ES-I3 (cell line): ENCODE results near the gene PLEKHG5.
A peak's percentile ranks its signal among the peaks of the same experiment; 100 is the strongest.

Experiments
- H3K36me3 ChIP-seq: 2 replicates; pipeline ENCODE4 v1.6.1; 2013; ENCODE audit warnings: mild to moderate bottlenecking, low read length, control low read depth, moderate library complexity; ENCODE audit not compliant: insufficient read depth
- H3K4me1 ChIP-seq: 2 replicates; pipeline ENCODE4 v1.6.1; 2013; ENCODE audit warnings: mild to moderate bottlenecking, control low read depth, low read length; ENCODE audit not compliant: insufficient read depth
- H3K9ac ChIP-seq: 2 replicates; pipeline ENCODE4 v1.6.1; 2013; ENCODE audit warnings: low read depth, mild to moderate bottlenecking, low read length, moderate library complexity
- H3K9me3 ChIP-seq: 2 replicates; pipeline ENCODE4 v1.6.1; 2013; ENCODE audit warnings: mild to moderate bottlenecking, low read length, moderate library complexity; ENCODE audit not compliant: control insufficient read depth, insufficient read depth

PLEKHG5 gene

GRCh38 chr1:6491480-6491962, at the start of gene PLEKHG5:
Gene PLEKHG5 (minus strand): TSS chr1:6491667. CDS start chr1:6477571, 14,096 bp downstream.
- Histone ChIP-seq H3K36me3 (no peaks in the 10 kb centered on the region), H3K9me3 (no peaks in the 10 kb centered on the region), H3K9ac (peak within 1 kb of the TSS; percentile 89), H3K4me1 (peaks cover 34% of the 10 kb centered on the region)

GRCh38 chr1:6538956-6539355, 47.5 kb upstream of the PLEKHG5 start:
- Histone ChIP-seq H3K4me1 (no peaks in the 10 kb centered on the region), H3K36me3 (peaks cover 4% of the 10 kb centered on the region; the same call in 1 of the 2 replicates), H3K9me3 (no peaks in the 10 kb centered on the region), H3K9ac (no peak overlapping the region)

GRCh38 chr1:6536291-6536690, 44.8 kb upstream of the PLEKHG5 start:
- H3K36me3 ChIP-seq: peaks cover 10% of the 10 kb centered on the region
- H3K9ac ChIP-seq: no peak overlapping the region
- no peaks in the 10 kb centered on the region for H3K9me3 ChIP-seq
- no peaks in the 10 kb centered on the region for H3K4me1 ChIP-seq

- Histone ChIP-seq H3K9me3 (no peaks in the 10 kb centered on the region), H3K4me1 (no peaks in the 10 kb centered on the region), H3K36me3 (peaks cover 10% of the 10 kb centered on the region), H3K9ac (no peak overlapping the region)
Observed at GRCh38 chr1:6535214-6535613, 43.7 kb upstream of the PLEKHG5 start.

- peaks cover 10% of the 10 kb centered on the region for H3K36me3 ChIP-seq
- no peak overlapping the region for H3K9ac ChIP-seq
- no peaks in the 10 kb centered on the region for H3K9me3 ChIP-seq
- H3K4me1 ChIP-seq: no peaks in the 10 kb centered on the region
Observed at GRCh38 chr1:6534248-6534822, 42.9 kb upstream of the PLEKHG5 start.

- H3K9me3 ChIP-seq: no peaks in the 10 kb centered on the region
- no peaks in the 10 kb centered on the region for H3K4me1 ChIP-seq
- H3K9ac ChIP-seq: no peak overlapping the region
- H3K36me3 ChIP-seq: peaks cover 10% of the 10 kb centered on the region
Observed at GRCh38 chr1:6531996-6532395, 40.5 kb upstream of the PLEKHG5 start.

- peaks cover 21% of the 10 kb centered on the region for H3K36me3 ChIP-seq
- H3K9ac ChIP-seq: no peak overlapping the region
- no peaks in the 10 kb centered on the region for H3K9me3 ChIP-seq
Observed at GRCh38 chr1:6530504-6531160, 39.2 kb upstream of the PLEKHG5 start.

GRCh38 chr1:6528492-6528891, 37.0 kb upstream of the PLEKHG5 start:
- H3K36me3 ChIP-seq: peaks cover 20% of the 10 kb centered on the region
- H3K9ac ChIP-seq: no peak overlapping the region
- H3K4me1 ChIP-seq: peaks cover 5% of the 10 kb centered on the region; the same call in 1 of the 2 replicates
- H3K9me3 ChIP-seq: no peaks in the 10 kb centered on the region

More at GRCh38 chr1:6530504-6531160, 39.2 kb upstream of the PLEKHG5 start:
- no peaks in the 10 kb centered on the region for H3K4me1 ChIP-seq

- Histone ChIP-seq H3K9ac (no peak overlapping the region), H3K4me1 (peaks cover 8% of the 10 kb centered on the region; the same call in 1 of the 2 replicates), H3K9me3 (no peaks in the 10 kb centered on the region), H3K36me3 (peaks cover 12% of the 10 kb centered on the region)
Observed at GRCh38 chr1:6526316-6526715, 34.8 kb upstream of the PLEKHG5 start.

- peaks cover 29% of the 10 kb centered on the region for H3K4me1 ChIP-seq
- peaks cover 12% of the 10 kb centered on the region for H3K36me3 ChIP-seq
- H3K9me3 ChIP-seq: no peaks in the 10 kb centered on the region
- H3K9ac ChIP-seq: no peak overlapping the region
Observed at GRCh38 chr1:6523566-6523965, 32.1 kb upstream of the PLEKHG5 start.

GRCh38 chr1:6521536-6521935, 30.1 kb upstream of the PLEKHG5 start:
- peaks cover 34% of the 10 kb centered on the region for H3K4me1 ChIP-seq
- H3K9me3 ChIP-seq: no peaks in the 10 kb centered on the region
- H3K9ac ChIP-seq: no peak overlapping the region

GRCh38 chr1:6519935-6520671, 28.6 kb upstream of the PLEKHG5 start:
- no peaks in the 10 kb centered on the region for H3K9me3 ChIP-seq
- no peak overlapping the region for H3K9ac ChIP-seq
- no peaks in the 10 kb centered on the region for H3K36me3 ChIP-seq
- peaks cover 34% of the 10 kb centered on the region for H3K4me1 ChIP-seq

More at GRCh38 chr1:6521536-6521935, 30.1 kb upstream of the PLEKHG5 start:
- H3K36me3 ChIP-seq: peaks cover 9% of the 10 kb centered on the region; the same call in 1 of the 2 replicates

- H3K36me3 ChIP-seq: no peaks in the 10 kb centered on the region
- peaks cover 34% of the 10 kb centered on the region for H3K4me1 ChIP-seq
- no peak overlapping the region for H3K9ac ChIP-seq
- H3K9me3 ChIP-seq: no peaks in the 10 kb centered on the region
Observed at GRCh38 chr1:6519491-6519934, 28.0 kb upstream of the PLEKHG5 start.

GRCh38 chr1:6517435-6517851, 26.0 kb upstream of the PLEKHG5 start:
- H3K4me1 ChIP-seq: peaks cover 28% of the 10 kb centered on the region
- no peaks in the 10 kb centered on the region for H3K9me3 ChIP-seq
- H3K9ac ChIP-seq: no peak overlapping the region
- no peaks in the 10 kb centered on the region for H3K36me3 ChIP-seq
